B cell (primary cell): ENCODE data around the gene NAA10. TPM values are rescaled to one million over a fixed set of nuclear protein-coding genes. Genes with fewer than 3 reads are reported as not detected.

Experiments
- ATAC-seq: fragments of 200-7000 bp; cut with Tn5 transposase; one replicate; pipeline ENCODE4 v1.10.0; 2021; ENCODE audit warnings: low read depth, mild to moderate bottlenecking, moderate number of reproducible peaks, moderate library complexity
- CTCF ChIA-PET: fragments of 350-600 bp; sonication (Branson Sonifier 250); formaldehyde crosslinking; loops from one replicate; lab custom pipeline; 2021; ENCODE audit warnings: antibody characterized with exemption, inconsistent platforms; lab: Charles Lee
- POLR2A ChIA-PET: fragments of 350-600 bp; sonication (Branson Sonifier 250); formaldehyde crosslinking; loops from one replicate; lab custom pipeline; 2021; ENCODE audit warnings: antibody characterized with exemption; lab: Charles Lee
- DNase-seq: peaks from one replicate; pipeline ENCODE4 v3.0.0; 2013
- H2AFZ ChIP-seq: 2 replicates; pipeline ENCODE4 v1.6.1; 2012; ENCODE audit warnings: mild to moderate bottlenecking, low read depth, low read length; ENCODE audit not compliant: insufficient read depth, poor library complexity, severe bottlenecking
- H3K27ac ChIP-seq, 2 donors: 1 replicate in 1 of 2; 2 replicates in 1 of 2; pipeline ENCODE4 v1.5.1; 2012 to 2013; ENCODE audit warnings: low read length in 2 of 2, mild to moderate bottlenecking in 2 of 2, moderate library complexity in 1 of 2
- H3K27me3 ChIP-seq, 4 experiments: fragments of 200-600 bp in 1 of 4; sonication (generic) in 1 of 4; replicated peaks in 1 of 4; 1 replicate in 2 of 4; 2 replicates in 2 of 4; pipeline versions ENCODE4 v1.6.1 to v1.7.0; 2013 to 2016; ENCODE audit warnings: low read length in 3 of 4, mild to moderate bottlenecking in 2 of 4, mixed read lengths in 1 of 4, moderate library complexity in 1 of 4; ENCODE audit not compliant: insufficient read depth in 4 of 4, control insufficient read depth in 3 of 4; ENCODE audit errors: control extremely low read depth in 1 of 4
- H3K36me3 ChIP-seq, 2 experiments: replicated peaks in 1 of 2; 1 replicate in 1 of 2; 2 replicates in 1 of 2; pipeline versions ENCODE4 v1.6.1 to v1.7.1; 2013; ENCODE audit warnings: low read length in 1 of 2; ENCODE audit not compliant: insufficient read depth in 2 of 2, control insufficient read depth in 1 of 2; ENCODE audit errors: control extremely low read depth in 1 of 2, extremely low read depth in 1 of 2
- H3K4me1 ChIP-seq, 2 donors: fragments of 200-600 bp in 1 of 2; sonication (generic) in 1 of 2; 1 replicate in 1 of 2; 2 replicates in 1 of 2; pipeline versions ENCODE4 v1.5.1 to v1.6.1; 2013 to 2017; ENCODE audit warnings: low read length in 2 of 2; ENCODE audit not compliant: control insufficient read depth in 2 of 2, insufficient read depth in 2 of 2
- H3K4me2 ChIP-seq: replicated peaks from 2 replicates; pipeline ENCODE3; 2012; ENCODE audit warnings: mild to moderate bottlenecking, low read depth, low read length; ENCODE audit not compliant: poor library complexity, severe bottlenecking
- H3K4me3 ChIP-seq, 5 experiments: fragments of 200-600 bp in 1 of 5; sonication (generic) in 1 of 5; 1 replicate in 3 of 5; 2 replicates in 2 of 5; pipeline versions ENCODE4 v1.5.1 to v1.7.0; 2011 to 2016; ENCODE audit warnings: low read length in 4 of 5, mild to moderate bottlenecking in 4 of 5, low read depth in 2 of 5, control low read depth in 1 of 5, moderate library complexity in 1 of 5; ENCODE audit not compliant: insufficient read depth in 1 of 5; ENCODE audit errors: control extremely low read depth in 1 of 5, extremely low read depth in 1 of 5
- H3K79me2 ChIP-seq: fragments of 200-600 bp; sonication (generic); one replicate; pipeline ENCODE4 v1.6.0; 2016; ENCODE audit warnings: low read length; ENCODE audit not compliant: control insufficient read depth, insufficient read depth
- H3K9ac ChIP-seq: fragments of 200-600 bp; sonication (generic); 2 replicates; pipeline ENCODE4 v1.6.1; 2017; ENCODE audit warnings: mild to moderate bottlenecking, low read length, moderate library complexity
- H3K9me3 ChIP-seq, 3 donors: one replicate each; pipeline versions ENCODE4 v1.6.1 to v1.7.1; 2013; ENCODE audit warnings: low read length in 2 of 3; ENCODE audit not compliant: control insufficient read depth in 2 of 3, insufficient read depth in 1 of 3; ENCODE audit errors: control extremely low read depth in 1 of 3
- H4K20me1 ChIP-seq: 2 replicates; pipeline ENCODE4 v1.6.0; 2012; ENCODE audit warnings: mild to moderate bottlenecking, low read length; ENCODE audit not compliant: insufficient read depth, control insufficient read depth, poor library complexity, severe bottlenecking
- H3K27ac Mint-ChIP-seq: one replicate; pipeline ENCODE4 v1.8.0; 2021; ENCODE audit warnings: mixed read lengths
- H3K27me3 Mint-ChIP-seq: one replicate; pipeline ENCODE4 v1.8.0; 2021; ENCODE audit warnings: mixed read lengths
- H3K4me1 Mint-ChIP-seq: one replicate; pipeline ENCODE4 v1.8.0; 2021; ENCODE audit warnings: mixed read lengths
- H3K4me3 Mint-ChIP-seq: one replicate; pipeline ENCODE4 v1.8.0; 2021; ENCODE audit warnings: mixed read lengths
- H3K9me3 Mint-ChIP-seq: one replicate; pipeline ENCODE4 v1.8.0; 2022; ENCODE audit warnings: mixed read lengths; ENCODE audit not compliant: insufficient read depth
- EZH2 ChIP-seq: IDR thresholded peaks from 2 replicates; pipeline ENCODE4 v1.6.1; 2012; ENCODE audit warnings: borderline replicate concordance, low read depth, mild to moderate bottlenecking, moderate library complexity, low read length; ENCODE audit not compliant: insufficient read depth, poor library complexity, severe bottlenecking
- WGBS: methylation state at CpG from one replicate; pipeline ENCODE4 v1.1.5; 2013; ENCODE audit warnings: missing lambda C conversion rate; ENCODE audit not compliant: insufficient coverage; 5-methylcytosine and 5-hydroxymethylcytosine counted together
- intact Hi-C: fragments of 100-400 bp; cut with micrococcal nuclease; formaldehyde crosslinking; loops from one replicate; pipeline ENCODE4 v1.10.0; 2022
- polyA plus RNA-seq: library from polyadenylated mRNA; depleted of rRNA; stranded (reverse); fragments of >200 nt; gene quantifications from 2 replicates; pipeline ENCODE4 v1.2.3, GENCODE V29; 2012
- total RNA-seq, 2 donors: library from RNA; stranded (reverse); fragments of 120-200 nt in 1 of 2; gene quantifications; 1 replicate in 1 of 2; 2 replicates in 1 of 2; pipeline versions ENCODE4 v1.2.3 to v1.2.4, GENCODE V29; 2013 to 2022
- TF ChIP-seq, protein P1 (sequence below): fragments of 200-600 bp; IDR thresholded peaks from one replicate; pipeline ENCODE4 v1.8.0; 2022; ENCODE audit warnings: antibody characterized with exemption, mild to moderate bottlenecking

The NAA10 gene
- total and polyA plus RNA-seq, 2 donors (not counting 1 experiment from before 2014, with no cell fraction given): 78.3 to 102 TPM

DNA sequence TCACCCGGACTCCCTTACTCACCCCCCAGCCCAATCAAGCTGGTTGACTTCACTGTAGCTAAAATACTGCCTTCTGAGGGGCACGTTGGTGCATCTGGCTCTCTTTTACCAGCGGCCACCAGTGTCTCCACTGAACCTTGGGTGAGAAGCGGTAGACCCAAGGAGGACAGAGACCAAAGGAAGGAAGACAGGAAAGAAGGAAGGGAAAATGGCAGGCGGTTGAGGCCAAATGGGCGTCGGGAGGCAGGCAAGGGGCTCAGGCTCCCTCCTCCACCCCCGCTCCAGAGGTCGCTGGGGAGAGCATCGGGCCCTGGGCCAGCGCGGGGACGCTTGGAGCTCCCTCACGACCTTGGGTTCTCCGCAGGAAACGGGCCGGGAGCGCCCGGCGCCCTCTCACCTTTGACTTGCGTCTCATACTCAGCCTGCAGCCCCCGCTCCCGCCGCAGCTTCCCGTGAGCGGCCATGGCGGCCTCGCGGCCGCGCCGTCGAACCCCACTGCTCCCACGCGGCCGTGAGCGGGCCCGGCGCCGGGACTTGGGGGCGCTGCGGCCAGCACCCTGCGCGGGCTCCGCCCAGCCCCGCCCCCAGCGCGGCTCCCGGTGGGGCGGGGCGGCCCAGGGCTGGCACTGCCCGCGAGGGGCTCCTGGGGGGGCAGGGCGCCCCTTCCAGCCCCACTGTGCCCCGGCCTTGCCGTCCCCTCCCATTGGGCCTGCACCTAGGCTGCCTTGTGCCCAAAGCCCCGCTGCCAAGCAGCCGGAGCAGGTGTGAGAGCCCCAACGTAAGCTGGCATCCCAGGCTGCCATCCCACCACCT is 8.9 kb downstream of the NAA10 start, which contains the start of gene ARHGAP4:
Gene ARHGAP4 (minus strand): TSS at position 526 of the 813 bp plus-strand sequence. CDS start 62 bp downstream, at position 464.
- WGBS: 1% methylated on average over 56 of the region's 59 CpGs
- H3K36me3 ChIP-seq: peaks cover 0 to 20% of the 10 kb centered on the region in 2 experiments
- CTCF ChIA-PET: interaction anchor here (0.9 to 13.1 kb wide), 10 partner anchors 8 to 611 kb away, joined by 3 to 325 read pairs (median 3); partner anchors contain the start of genes HCFC1, IDH3G, NAA10 and RENBP
- intact Hi-C loops: loop anchor here (1.0 to 5.0 kb wide), 5 partner anchors 9 to 445 kb away; partner anchors contain the start of genes ABCD1, BCAP31, L1CAM and NAA10
- DNase-seq (peak; percentile 70), ATAC-seq (peak; percentile 3)
- Mint-ChIP-seq H3K27ac (peak within 1 kb of the TSS; percentile 98), H3K4me1 (peaks cover 46% of the 10 kb centered on the region), H3K27me3 (no peaks in the 10 kb centered on the region), H3K9me3 (no peaks in the 10 kb centered on the region), H3K4me3 (peak within 1 kb of the TSS; percentile 96)
- peak within 1 kb of the TSS; percentile 98 for H3K4me2 ChIP-seq
- peak within 1 kb of the TSS; percentile 39 for H2AFZ ChIP-seq
- peaks cover 34% of the 10 kb centered on the region for H3K79me2 ChIP-seq
- peak within 1 kb of the TSS; percentile 65 to 88 (median 77) for H3K4me3 ChIP-seq
- peak within 1 kb of the TSS; percentile 96 to 98 for H3K27ac ChIP-seq
- no peaks in the 10 kb centered on the region for H3K9me3 ChIP-seq
- H4K20me1 ChIP-seq: peaks cover 25% of the 10 kb centered on the region
- peaks cover 43 to 61% of the 10 kb centered on the region in 2 donors for H3K4me1 ChIP-seq
- POLR2A ChIA-PET: interaction anchor here (1.0 to 5.2 kb wide), 16 partner anchors 8 to 486 kb away, joined by 3 to 58 read pairs (median 6); partner anchors contain the start of genes HCFC1, IDH3G, L1CAM and NAA10
- H3K9ac ChIP-seq: peak within 1 kb of the TSS; percentile 96
- H3K27me3 ChIP-seq: no peaks in the 10 kb centered on the region
- TF ChIP-seq EZH2: no peak
- TF ChIP-seq, protein P1, sequence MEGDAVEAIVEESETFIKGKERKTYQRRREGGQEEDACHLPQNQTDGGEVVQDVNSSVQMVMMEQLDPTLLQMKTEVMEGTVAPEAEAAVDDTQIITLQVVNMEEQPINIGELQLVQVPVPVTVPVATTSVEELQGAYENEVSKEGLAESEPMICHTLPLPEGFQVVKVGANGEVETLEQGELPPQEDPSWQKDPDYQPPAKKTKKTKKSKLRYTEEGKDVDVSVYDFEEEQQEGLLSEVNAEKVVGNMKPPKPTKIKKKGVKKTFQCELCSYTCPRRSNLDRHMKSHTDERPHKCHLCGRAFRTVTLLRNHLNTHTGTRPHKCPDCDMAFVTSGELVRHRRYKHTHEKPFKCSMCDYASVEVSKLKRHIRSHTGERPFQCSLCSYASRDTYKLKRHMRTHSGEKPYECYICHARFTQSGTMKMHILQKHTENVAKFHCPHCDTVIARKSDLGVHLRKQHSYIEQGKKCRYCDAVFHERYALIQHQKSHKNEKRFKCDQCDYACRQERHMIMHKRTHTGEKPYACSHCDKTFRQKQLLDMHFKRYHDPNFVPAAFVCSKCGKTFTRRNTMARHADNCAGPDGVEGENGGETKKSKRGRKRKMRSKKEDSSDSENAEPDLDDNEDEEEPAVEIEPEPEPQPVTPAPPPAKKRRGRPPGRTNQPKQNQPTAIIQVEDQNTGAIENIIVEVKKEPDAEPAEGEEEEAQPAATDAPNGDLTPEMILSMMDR: no peak
